SH-SY5Y (cell line): Measurements from ENCODE around the gene BIRC7.

Source experiments
- GATA2 ChIP-seq: IDR thresholded peaks from 2 replicates; pipeline ENCODE4 v1.6.1; 2011; ENCODE audit warnings: mild to moderate bottlenecking, low read depth, low read length
- GATA3 ChIP-seq: IDR thresholded peaks from 2 replicates; pipeline ENCODE4 v1.6.1; 2011; ENCODE audit warnings: low read depth, mild to moderate bottlenecking, low read length, moderate library complexity

The BIRC7 gene

DNA sequence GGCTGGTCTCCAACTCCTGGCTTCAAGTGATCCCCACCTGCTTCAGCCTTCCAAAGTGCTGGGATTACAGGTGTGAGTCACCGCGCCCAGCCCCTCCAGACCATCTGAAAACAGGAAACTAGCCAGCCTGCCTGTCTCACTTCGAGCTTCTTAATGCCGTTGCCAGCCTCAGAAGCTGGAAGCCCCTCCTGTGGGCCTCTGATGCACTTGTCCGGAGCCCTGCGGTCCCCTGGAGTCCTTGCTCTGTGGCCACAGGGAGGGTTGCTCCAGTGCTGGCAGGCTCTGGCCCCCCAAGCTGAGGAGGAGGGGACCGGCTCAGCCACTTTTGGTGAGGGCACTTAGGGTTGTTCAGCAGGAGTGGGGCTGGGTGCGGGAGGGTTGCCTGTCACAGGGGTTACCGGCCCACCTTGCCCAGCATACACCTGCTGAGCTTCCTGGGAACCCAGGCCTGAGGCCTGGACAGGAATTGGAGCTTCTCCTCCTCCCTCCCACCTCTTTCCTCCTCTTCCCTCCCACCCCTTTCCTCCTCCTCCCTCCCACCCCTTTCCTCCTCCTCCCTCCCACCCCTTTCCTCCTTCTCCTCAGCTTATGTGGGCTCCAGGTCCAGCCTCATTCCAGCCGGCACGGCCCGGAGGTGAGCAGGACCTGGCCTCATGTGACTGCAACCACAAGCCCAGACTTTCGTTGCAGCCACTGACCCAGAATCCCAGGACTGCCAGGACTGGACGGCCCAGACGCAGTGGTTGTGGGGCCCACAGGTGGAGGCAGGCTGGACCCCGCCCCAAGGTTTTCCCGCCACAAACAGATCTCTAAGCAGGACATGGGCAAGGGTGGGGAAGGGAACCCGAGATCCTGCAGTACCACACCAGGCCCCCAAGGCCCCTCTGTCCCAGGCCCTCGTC is 9.4 kb upstream of the BIRC7 start:
- no peak for TF ChIP-seq GATA3

DNA sequence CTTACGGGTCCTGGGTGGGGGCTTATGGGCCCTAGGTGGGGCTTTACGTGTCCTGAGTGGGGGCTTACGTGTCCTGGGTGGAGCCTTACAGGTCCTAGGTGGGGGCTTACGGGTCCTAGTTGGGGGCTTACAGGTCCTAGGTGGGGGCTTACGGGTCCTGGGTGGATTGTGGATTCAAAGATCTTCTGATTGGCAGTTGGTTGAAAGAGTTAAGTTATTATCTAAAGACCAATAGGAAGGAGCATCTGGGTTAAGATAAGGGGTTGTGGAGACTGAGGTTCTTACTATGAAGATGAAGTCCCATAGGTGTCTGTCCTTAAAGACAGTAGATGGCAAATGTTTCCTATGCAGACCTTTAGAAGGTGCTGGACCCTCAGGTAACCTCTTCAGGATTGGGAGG is 8.4 kb upstream of the BIRC7 start:
- TF ChIP-seq GATA2 (no peak), GATA3 (no peak)

DNA sequence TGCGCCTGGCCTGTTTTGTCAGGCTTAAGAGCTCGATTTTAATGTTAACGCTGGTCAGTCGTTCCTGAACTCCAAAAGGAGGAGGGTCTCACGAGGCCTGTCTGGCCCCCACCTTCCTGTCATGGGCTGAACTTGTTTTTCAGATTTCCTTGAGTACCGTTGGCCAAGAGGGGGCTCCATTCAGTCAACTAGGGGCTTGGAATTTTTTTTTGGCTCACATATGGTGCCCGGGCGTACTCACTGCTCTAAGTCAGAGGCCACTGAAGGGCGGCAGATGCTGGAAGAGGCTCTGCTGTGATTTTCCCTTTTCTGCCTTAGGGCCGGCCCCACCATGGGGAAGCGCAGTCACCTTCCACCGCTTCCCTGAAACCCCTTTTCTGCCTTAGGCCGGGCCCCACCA is 6.9 kb upstream of the BIRC7 start:
- TF ChIP-seq GATA2 (no peak), GATA3 (no peak)

DNA sequence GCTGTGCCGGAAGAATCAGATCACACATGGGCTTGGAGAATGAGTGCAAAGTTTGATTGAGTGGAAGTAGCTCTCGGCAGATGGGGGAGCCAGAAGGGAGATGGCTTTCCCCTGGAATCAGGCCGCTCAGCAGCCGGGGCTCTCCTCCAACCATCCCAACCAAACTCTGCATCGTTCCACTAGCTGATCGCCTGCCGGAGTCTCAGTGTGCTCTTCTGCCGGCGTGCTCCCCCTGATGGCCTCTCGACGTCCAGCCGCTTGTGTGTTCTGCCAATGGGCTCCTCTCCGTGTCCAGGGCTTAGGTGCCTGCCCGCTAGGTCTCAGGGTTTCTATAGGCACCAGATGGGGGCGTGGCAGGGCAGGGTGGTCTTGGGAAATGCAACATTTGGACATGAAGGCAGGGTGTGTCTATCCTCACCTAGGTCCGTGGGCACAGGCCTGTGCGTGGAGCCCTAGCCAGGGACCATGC is 4.9 kb upstream of the BIRC7 start:
- TF ChIP-seq GATA2 = no peak
- no peak for TF ChIP-seq GATA3

DNA sequence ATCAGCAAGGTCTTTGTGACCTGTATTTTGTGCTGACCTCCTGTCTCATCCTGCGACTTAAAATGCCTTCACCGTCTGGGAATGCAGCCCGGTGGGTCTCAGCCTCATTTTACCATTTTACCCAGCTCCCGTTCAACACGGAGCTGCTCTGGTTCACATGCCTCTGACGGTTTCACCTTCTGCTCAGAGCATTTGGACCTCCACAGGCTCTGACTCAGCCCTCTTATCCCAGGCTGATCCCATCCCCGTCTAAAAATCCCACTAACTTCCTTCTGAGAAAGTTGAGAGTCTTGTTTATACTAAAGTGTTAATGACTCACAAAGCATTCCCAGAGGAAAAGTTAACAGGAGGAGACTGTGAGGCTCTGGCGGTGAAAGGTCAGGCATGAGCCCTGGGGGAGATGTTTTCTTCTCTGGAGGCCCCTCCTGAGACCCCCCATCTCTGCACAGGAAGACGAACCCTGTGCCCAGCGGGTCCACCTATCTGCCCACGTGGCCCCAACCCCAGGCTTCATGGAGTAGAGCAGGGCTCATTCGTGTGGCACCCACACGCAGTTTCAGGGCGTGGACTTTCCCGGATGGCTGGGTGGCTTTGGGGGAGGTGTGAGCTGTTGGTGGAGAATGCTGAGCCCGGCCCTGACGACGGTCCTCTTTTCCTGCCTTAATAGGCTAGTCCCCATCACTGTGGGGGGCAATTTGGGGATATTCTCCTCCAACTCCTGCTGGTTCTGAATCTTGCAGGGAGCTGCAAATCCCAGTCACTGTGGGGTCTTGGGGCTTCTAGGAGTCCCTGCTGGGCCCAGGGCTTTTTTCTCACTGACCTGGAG is 3.3 kb upstream of the BIRC7 start:
- no peak for TF ChIP-seq GATA3
- TF ChIP-seq GATA2 = no peak

DNA sequence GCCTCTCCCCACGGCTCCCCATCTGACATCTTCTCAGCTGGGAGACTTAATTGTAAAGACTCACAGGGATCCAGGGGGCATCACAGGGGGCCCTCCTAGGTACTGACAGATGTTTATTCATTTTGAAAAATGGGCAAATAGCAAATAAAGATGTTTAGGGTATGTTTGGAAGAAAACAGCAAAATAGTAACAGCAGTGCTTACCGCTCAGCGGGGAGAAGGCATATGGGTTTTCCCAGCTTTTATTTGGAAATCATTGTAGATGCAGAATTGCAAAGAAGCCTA is 2.7 kb upstream of the BIRC7 start:
- TF ChIP-seq GATA2 = no peak
- TF ChIP-seq GATA3 = no peak

DNA sequence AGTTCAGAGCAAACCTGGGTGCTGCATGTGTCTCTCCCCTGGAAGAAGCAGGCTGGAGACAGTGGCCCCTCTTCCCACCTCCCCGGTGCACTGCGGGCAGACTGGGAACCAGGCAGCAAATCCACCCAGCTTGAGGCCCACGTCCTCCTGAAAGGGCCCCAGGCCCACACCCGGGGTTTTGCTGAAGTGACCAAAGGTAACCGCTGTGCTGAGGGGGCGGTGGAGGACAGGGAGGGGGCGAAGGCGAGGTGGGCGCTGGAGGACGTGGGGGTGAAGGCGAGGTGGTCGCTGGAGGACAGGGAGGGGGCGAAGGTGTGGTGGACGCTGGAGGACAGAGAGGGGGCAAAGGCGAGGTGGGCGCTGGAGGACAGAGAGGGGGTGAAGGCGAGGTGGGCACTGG is 1.8 kb upstream of the BIRC7 start:
- TF ChIP-seq GATA2 (no peak), GATA3 (no peak)

DNA sequence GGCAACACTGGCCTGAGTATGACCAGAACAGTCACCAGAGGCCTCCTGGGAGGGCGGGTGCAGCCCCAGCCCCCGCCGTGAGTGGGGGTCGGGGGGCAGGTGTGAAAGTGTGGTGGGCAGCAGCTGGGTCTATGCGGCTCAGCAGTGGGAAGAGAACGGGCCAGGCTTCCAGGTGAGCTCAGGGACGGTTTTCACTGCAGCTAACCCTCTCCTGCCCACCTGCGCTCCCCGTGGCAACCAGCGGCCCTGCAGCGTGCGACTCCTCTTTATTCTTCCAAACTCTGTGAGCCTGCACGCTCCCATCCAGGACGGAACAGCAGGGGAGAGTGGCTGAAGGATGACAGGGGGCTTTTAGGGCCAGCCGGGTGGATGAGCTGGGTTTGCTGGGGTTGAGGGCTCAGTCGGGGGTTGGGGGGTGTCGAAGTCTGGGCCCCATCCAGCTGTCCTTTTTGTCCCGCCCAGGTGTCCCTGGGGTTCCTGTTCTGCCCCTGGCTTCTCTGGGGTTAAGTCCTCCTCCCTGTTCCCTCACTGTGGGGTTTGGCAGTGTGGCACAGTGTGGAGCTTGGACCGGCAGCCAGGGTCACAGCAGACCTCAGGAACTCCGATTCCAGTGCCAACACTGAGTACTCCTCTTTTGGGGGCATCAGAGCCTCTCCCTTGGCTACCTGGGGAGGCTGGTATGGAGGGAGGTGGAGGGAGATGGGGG is 859 bp upstream of the BIRC7 start:
- no peak for TF ChIP-seq GATA3
- TF ChIP-seq GATA2 = no peak

DNA sequence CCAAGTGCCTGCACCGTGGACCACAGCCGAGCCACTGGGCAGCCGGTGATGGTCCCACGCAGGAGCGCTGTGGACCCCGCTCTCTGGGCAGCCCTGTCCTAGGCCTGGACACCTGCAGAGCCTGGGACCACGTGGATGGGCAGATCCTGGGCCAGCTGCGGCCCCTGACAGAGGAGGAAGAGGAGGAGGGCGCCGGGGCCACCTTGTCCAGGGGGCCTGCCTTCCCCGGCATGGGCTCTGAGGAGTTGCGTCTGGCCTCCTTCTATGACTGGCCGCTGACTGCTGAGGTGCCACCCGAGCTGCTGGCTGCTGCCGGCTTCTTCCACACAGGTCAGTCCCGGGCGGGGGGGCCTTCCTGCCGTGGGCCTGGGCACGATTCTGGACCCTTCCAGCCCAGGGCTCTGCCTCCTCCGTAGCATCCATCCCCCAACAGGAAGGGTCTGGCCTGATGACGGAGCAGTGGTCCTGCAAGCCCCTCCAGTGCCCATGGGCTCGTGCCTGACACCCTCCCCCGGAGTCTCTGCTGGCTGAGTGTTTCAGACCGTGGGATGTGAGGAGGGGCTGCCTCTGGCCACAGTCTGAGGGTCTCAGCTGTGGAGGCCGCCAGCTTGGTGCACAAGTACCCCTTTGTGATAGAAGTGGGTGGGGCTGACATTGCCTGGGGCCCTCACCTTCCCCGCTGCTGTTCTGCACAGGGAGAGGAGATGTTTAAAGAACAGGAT is 572 bp downstream of the BIRC7 start:
- TF ChIP-seq GATA3 (no peak), GATA2 (no peak)

DNA sequence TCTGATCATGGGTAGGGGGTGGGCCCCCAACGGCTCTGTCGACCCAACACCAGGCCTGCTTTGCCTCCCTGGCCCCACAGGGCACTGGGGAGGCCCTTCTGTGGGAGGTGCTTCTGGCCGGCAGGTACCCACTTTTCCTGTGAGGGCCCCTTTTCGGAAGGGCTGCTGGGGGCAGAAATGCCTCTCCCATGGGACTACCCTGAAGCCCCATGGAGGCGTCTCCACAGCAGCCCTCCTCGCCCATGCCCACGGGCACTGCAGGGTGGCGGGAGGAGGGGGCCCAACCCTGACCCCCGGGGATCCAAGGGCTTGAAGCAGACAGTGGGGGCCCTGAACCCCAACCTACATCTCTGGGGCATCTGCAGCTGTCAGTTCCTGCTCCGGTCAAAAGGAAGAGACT is 2.3 kb downstream of the BIRC7 start:
- TF ChIP-seq GATA2 (no peak), GATA3 (no peak)

DNA sequence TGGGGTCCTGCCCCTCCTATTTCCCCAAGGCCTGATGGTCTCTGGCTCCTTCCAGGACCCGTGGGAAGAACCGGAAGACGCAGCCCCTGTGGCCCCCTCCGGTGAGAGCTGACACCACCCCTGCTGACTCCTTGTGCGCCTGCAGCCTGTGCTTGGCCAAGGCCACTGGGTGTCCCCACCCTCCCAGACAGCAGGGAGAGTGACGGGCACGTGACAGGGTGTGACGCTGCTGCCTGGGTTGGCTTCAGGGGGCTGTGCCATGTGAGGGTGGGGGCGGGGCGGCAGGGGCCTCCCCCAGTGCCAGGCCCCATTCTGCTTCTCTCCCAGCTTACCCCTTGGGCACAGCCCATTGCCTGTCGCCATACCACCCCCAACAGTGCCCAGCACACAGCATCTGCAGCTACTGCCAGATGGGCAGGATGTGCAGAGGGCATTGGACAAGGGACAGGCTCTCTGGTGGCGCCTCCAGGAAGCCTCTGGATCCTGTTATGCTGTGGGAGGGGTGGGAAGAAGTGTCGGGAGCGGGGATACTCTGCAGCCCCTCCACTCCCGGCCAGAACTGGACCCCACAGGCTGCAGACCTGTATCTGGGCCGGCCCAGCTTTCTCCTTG is 2.9 kb downstream of the BIRC7 start:
- no peak for TF ChIP-seq GATA3
- TF ChIP-seq GATA2 = no peak

DNA sequence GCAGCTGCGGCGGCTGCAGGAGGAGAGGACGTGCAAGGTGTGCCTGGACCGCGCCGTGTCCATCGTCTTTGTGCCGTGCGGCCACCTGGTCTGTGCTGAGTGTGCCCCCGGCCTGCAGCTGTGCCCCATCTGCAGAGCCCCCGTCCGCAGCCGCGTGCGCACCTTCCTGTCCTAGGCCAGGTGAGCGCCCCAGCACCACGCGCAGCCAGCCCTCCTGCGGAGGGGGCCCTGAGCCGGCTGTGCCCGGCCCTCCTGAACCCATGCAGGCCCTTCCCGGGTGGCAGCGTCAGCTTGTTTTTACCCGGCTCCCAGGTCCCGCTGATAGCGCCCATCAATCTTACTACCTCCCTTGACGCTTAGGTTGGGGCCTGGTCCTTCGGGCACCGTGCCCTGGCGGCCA is 3.7 kb downstream of the BIRC7 start:
- TF ChIP-seq GATA3 = no peak
- TF ChIP-seq GATA2 = no peak

DNA sequence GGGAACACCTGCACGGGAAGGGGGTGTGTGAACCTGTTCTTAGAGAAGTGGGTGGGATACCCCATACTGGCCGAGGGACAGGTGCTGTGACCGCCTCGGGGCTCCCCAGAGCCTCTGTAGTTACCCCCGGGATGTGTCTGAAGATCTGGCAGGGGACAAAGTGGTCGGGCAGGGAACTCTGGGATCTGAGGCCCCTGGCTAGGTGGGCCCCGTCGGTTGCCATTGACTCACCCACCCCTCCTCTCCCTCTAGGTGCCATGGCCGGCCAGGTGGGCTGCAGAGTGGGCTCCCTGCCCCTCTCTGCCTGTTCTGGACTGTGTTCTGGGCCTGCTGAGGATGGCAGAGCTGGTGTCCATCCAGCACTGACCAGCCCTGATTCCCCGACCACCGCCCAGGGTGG is 4.3 kb downstream of the BIRC7 start:
- TF ChIP-seq GATA3 = no peak
- TF ChIP-seq GATA2 = no peak
